Brain microvascular endothelial cell (primary cell): ENCODE measurements around the gene ACKR3.

ENCODE experiments used
- DNase-seq: peaks from one replicate; pipeline ENCODE4 v3.0.0-alpha.2; 2020
- H3K27ac ChIP-seq: fragments of 250-450 bp; sonication (Bioruptor Pico); 2 replicates; pipeline ENCODE4 v1.5.1; 2020; ENCODE audit warnings: mild to moderate bottlenecking, moderate library complexity
- H3K27me3 ChIP-seq: fragments of 250-450 bp; sonication (Bioruptor Pico); replicated peaks from 2 replicates; pipeline ENCODE4 v1.5.1; 2020; ENCODE audit warnings: mild to moderate bottlenecking
- H3K36me3 ChIP-seq: fragments of 250-450 bp; sonication (Bioruptor Pico); replicated peaks from 2 replicates; pipeline ENCODE4 v1.5.1; 2020; ENCODE audit warnings: mild to moderate bottlenecking
- H3K4me3 ChIP-seq: 2 replicates; pipeline ENCODE4 v1.5.1; 2011; ENCODE audit warnings: low read depth, mild to moderate bottlenecking, control low read depth, low read length, moderate library complexity
- in situ Hi-C: cut with HindIII; loops from 2 replicates; pipeline ENCODE4 v1.10.0; 2017; ENCODE audit warnings: low sequenced_read_pairs, low pct_ligation_motif_present
- TF ChIP-seq, protein P1 (sequence below): IDR thresholded peaks from 2 replicates; pipeline ENCODE4 v1.5.1; 2011; ENCODE audit warnings: low read depth, mild to moderate bottlenecking, moderate library complexity, low read length, control low read depth, inconsistent platforms; ENCODE audit errors: missing control alignments

The ACKR3 gene

GRCh38 chr2:236600158-236600557, 30.5 kb downstream of the ACKR3 start:
- in situ Hi-C loops, result no loop called here
- TF ChIP-seq, protein P1, sequence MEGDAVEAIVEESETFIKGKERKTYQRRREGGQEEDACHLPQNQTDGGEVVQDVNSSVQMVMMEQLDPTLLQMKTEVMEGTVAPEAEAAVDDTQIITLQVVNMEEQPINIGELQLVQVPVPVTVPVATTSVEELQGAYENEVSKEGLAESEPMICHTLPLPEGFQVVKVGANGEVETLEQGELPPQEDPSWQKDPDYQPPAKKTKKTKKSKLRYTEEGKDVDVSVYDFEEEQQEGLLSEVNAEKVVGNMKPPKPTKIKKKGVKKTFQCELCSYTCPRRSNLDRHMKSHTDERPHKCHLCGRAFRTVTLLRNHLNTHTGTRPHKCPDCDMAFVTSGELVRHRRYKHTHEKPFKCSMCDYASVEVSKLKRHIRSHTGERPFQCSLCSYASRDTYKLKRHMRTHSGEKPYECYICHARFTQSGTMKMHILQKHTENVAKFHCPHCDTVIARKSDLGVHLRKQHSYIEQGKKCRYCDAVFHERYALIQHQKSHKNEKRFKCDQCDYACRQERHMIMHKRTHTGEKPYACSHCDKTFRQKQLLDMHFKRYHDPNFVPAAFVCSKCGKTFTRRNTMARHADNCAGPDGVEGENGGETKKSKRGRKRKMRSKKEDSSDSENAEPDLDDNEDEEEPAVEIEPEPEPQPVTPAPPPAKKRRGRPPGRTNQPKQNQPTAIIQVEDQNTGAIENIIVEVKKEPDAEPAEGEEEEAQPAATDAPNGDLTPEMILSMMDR, result no peak
- Histone ChIP-seq H3K36me3 (no peaks in the 10 kb centered on the region), H3K27me3 (no peaks in the 10 kb centered on the region), H3K27ac (no peak overlapping the region), H3K4me3 (no peak overlapping the region)
- DNase-seq, result no peak

- no peak overlapping the region for H3K4me3 ChIP-seq
- H3K27me3 ChIP-seq, result no peaks in the 10 kb centered on the region
- H3K27ac ChIP-seq, result no peak overlapping the region
- no peak for DNase-seq
- TF ChIP-seq, protein P1, result no peak
- H3K36me3 ChIP-seq, result no peaks in the 10 kb centered on the region
- in situ Hi-C loops, result no loop called here
Measured at GRCh38 chr2:236600892-236601291, 31.3 kb downstream of the ACKR3 start.

DNA sequence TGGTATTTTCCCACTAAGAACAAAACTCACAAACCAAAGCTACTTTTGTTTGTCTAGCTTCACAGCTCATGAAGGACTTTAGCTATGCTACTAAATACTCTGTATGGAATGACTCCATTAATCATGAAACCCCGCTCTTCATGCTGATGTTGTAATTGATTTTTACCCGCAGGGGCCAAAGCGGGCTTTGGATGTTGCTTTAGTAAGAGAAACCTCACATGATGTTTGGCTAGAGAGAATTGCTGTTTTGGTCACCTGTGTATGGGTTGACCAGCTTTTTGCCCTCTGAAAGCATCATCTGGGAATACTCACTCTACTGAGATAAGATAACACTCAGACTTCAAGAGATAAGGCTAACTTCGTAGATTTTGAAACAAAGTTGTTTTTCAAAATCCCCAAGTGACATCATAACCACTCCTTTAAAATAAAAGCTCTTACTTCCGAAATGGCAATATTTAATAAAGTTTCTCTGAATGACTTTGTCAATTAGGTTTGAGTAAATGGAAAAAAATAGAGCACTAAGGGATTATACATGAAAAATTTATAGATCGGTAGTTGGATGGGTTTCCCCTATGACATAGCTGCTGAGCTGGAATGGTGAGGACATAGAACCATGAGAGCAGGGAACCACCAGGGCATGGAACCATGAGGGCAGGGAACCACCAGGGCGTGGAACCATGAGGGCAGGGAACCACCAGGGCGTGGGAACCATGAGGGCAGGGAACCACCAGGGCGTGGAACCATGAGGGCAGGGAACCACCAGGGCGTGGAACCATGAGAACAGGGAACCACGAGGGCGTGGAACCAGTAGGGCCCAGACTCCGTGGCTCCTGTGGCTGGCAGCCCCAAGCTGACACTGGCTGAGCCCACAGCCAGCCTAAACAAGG, 31.9 kb downstream of the ACKR3 start:
- TF ChIP-seq, protein P1, result no peak
- in situ Hi-C loops, result no loop called here
- H3K27ac ChIP-seq, result no peak overlapping the region
- no peak overlapping the region for H3K4me3 ChIP-seq
- H3K36me3 ChIP-seq, result no peaks in the 10 kb centered on the region
- no peak for DNase-seq
- peaks cover 2% of the 10 kb centered on the region for H3K27me3 ChIP-seq

DNA sequence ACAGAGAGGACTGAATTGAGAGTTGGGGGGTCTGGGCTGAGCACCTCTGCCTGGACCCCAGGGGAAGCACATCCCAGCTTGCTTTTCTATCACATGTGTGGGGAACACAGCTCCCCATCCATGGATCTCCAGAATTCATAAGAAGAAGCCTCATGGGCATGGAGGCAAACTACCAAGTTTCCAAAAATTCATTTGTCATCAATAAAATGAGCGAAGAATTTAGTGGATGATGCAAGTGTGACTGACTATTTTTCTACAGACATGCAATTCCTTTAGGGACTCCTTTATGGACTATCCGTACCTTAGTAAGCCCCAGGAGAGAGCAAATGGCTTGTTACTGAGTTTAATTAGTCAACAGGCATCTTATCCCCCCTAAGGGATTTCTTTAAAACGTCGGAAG, 33.1 kb downstream of the ACKR3 start:
- H3K36me3 ChIP-seq, result no peaks in the 10 kb centered on the region
- no peak overlapping the region for H3K27ac ChIP-seq
- no peak for DNase-seq
- in situ Hi-C loops, result no loop called here
- peaks cover 2% of the 10 kb centered on the region for H3K27me3 ChIP-seq
- TF ChIP-seq, protein P1, result no peak
- no peak overlapping the region for H3K4me3 ChIP-seq

- Histone ChIP-seq H3K36me3 (no peaks in the 10 kb centered on the region), H3K27ac (no peak overlapping the region), H3K27me3 (peaks cover 2% of the 10 kb centered on the region), H3K4me3 (no peak overlapping the region)
- TF ChIP-seq, protein P1, result no peak
- DNase-seq, result no peak
- in situ Hi-C loops, result no loop called here
Measured at GRCh38 chr2:236603361-236604015, 33.9 kb downstream of the ACKR3 start.
